GM18909 (cell line): ENCODE results near the gene ZNHIT2.
"Not testable (repeated sequence)": the region's sequence is repeated elsewhere in the genome, so short reads cannot be mapped to it uniquely, and the experiment has no call there.

Source experiments
- ATAC-seq: cut with Tn5 transposase; IDR thresholded peaks from one replicate; pipeline ENCODE4 v1.9.1; 2021; ENCODE audit warnings: mild to moderate bottlenecking; ENCODE audit not compliant: unreplicated experiment, poor library complexity

ZNHIT2 gene

GRCh38 chr11:65117206-65118096 is at the start of gene ZNHIT2:
Gene ZNHIT2 (minus strand): TSS chr11:65117701. CDS start chr11:65117653, 48 bp downstream.
- ATAC-seq: peak; percentile 72

- no peak for ATAC-seq
Observed at GRCh38 chr11:65166893-65167292, 49.4 kb upstream of the ZNHIT2 start.

GRCh38 chr11:65165410-65166317 is 48.2 kb upstream of the ZNHIT2 start:
- no peak for ATAC-seq

GRCh38 chr11:65163684-65164083 is 46.2 kb upstream of the ZNHIT2 start:
- no peak for ATAC-seq

- no peak for ATAC-seq
Observed at GRCh38 chr11:65160643-65161042, 43.1 kb upstream of the ZNHIT2 start.

- ATAC-seq: peak; percentile 59
Observed at GRCh38 chr11:65159012-65159411, 41.5 kb upstream of the ZNHIT2 start.

- ATAC-seq: no peak
Observed at GRCh38 chr11:65157336-65157735, 39.8 kb upstream of the ZNHIT2 start.

- no peak for ATAC-seq
Observed at GRCh38 chr11:65156926-65157325, 39.4 kb upstream of the ZNHIT2 start.

GRCh38 chr11:65156256-65156655 is 38.8 kb upstream of the ZNHIT2 start:
- ATAC-seq: no peak

GRCh38 chr11:65152122-65152521 is 34.6 kb upstream of the ZNHIT2 start:
- no peak for ATAC-seq

GRCh38 chr11:65151331-65151899 is 33.9 kb upstream of the ZNHIT2 start:
- ATAC-seq: no peak

- ATAC-seq: peak; percentile 47
Observed at GRCh38 chr11:65150509-65151299, 33.2 kb upstream of the ZNHIT2 start.

GRCh38 chr11:65150131-65150508 is 32.6 kb upstream of the ZNHIT2 start:
- not testable (repeated sequence) for ATAC-seq

- ATAC-seq: no peak
Observed at GRCh38 chr11:65148657-65149056, 31.2 kb upstream of the ZNHIT2 start.

- no peak for ATAC-seq
Observed at GRCh38 chr11:65147352-65148075, 30.0 kb upstream of the ZNHIT2 start.

- no peak for ATAC-seq
Observed at GRCh38 chr11:65141896-65142494, 24.5 kb upstream of the ZNHIT2 start.

- ATAC-seq: no peak
Observed at GRCh38 chr11:65136515-65137096, 19.1 kb upstream of the ZNHIT2 start.

GRCh38 chr11:65135633-65136145 is 18.2 kb upstream of the ZNHIT2 start:
- no peak for ATAC-seq
